ENCODE results near the gene ABCB8. TPM values are rescaled to one million over a fixed set of nuclear protein-coding genes. Genes with fewer than 3 reads are reported as not detected.

The ABCB8 gene
- total RNA-seq, 1 donor from 2014 or later = 40.6 TPM

GRCh38 chr7:151043959-151044358 lies 15.7 kb downstream of the ABCB8 start:
- Histone ChIP-seq H3K4me3 (no peak overlapping the region), H3K4me1 (peaks cover 7% of the 10 kb centered on the region), H3K9me3 (no peaks in the 10 kb centered on the region), H3K27me3 (no peaks in the 10 kb centered on the region), H3K27ac (no peak overlapping the region), H3K36me3 (peaks cover 24% of the 10 kb centered on the region)
- intact Hi-C loops (cut with DNase I) = no loop called here
- TF ChIP-seq, protein P1, sequence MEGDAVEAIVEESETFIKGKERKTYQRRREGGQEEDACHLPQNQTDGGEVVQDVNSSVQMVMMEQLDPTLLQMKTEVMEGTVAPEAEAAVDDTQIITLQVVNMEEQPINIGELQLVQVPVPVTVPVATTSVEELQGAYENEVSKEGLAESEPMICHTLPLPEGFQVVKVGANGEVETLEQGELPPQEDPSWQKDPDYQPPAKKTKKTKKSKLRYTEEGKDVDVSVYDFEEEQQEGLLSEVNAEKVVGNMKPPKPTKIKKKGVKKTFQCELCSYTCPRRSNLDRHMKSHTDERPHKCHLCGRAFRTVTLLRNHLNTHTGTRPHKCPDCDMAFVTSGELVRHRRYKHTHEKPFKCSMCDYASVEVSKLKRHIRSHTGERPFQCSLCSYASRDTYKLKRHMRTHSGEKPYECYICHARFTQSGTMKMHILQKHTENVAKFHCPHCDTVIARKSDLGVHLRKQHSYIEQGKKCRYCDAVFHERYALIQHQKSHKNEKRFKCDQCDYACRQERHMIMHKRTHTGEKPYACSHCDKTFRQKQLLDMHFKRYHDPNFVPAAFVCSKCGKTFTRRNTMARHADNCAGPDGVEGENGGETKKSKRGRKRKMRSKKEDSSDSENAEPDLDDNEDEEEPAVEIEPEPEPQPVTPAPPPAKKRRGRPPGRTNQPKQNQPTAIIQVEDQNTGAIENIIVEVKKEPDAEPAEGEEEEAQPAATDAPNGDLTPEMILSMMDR (IDR thresholded peaks at IDR 0.05) = no peak
- no peak for ATAC-seq
- DNase-seq = no peak

DNA sequence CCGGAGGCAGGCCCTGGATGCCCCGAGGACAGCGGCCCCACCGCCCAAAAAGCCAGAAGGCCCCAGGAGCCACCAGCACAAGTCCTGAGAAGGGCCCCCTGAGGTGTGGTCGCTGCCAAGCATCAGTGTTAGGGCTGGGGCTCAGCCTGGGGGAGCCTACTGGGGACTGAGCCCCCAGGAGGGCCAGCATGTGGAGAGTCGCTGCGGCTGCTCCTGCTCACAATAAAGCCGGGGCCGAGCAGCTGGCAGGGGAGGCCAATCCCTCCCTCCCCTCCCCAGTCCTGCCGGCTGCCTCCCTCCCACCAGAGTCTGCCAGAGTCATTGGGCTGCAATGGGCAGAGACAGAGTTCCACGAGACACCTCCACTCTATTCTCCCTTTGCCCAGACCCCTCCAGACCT lies 17.0 kb downstream of the ABCB8 start:
- intact Hi-C loops (cut with DNase I) = no loop called here
- H3K27me3 ChIP-seq = no peaks in the 10 kb centered on the region
- H3K36me3 ChIP-seq = peaks cover 24% of the 10 kb centered on the region
- no peaks in the 10 kb centered on the region for H3K9me3 ChIP-seq
- H3K27ac ChIP-seq = no peak overlapping the region
- DNase-seq (no peak), ATAC-seq (no peak)
- TF ChIP-seq, protein P1 (IDR thresholded peaks at IDR 0.05) = no peak
- no peak overlapping the region for H3K4me3 ChIP-seq
- H3K4me1 ChIP-seq = no peaks in the 10 kb centered on the region

GRCh38 chr7:151045967-151046366 lies 17.7 kb downstream of the ABCB8 start:
- intact Hi-C loops (cut with DNase I) = no loop called here
- Histone ChIP-seq H3K27me3 (no peaks in the 10 kb centered on the region), H3K9me3 (no peaks in the 10 kb centered on the region), H3K36me3 (peaks cover 24% of the 10 kb centered on the region), H3K4me1 (peaks cover 3% of the 10 kb centered on the region), H3K27ac (no peak overlapping the region), H3K4me3 (no peak overlapping the region)
- TF ChIP-seq, protein P1 (IDR thresholded peaks at IDR 0.05) = no peak
- ATAC-seq (no peak), DNase-seq (no peak)

GRCh38 chr7:151046603-151047573 lies 18.6 kb downstream of the ABCB8 start:
- ATAC-seq (no peak), DNase-seq (no peak)
- intact Hi-C loops (cut with DNase I) = no loop called here
- Histone ChIP-seq H3K4me3 (no peak overlapping the region), H3K27me3 (no peaks in the 10 kb centered on the region), H3K27ac (no peak overlapping the region), H3K36me3 (peaks cover 22% of the 10 kb centered on the region), H3K9me3 (no peaks in the 10 kb centered on the region), H3K4me1 (peaks cover 6% of the 10 kb centered on the region)
- TF ChIP-seq, protein P1 (IDR thresholded peaks at IDR 0.05) = no peak

DNA sequence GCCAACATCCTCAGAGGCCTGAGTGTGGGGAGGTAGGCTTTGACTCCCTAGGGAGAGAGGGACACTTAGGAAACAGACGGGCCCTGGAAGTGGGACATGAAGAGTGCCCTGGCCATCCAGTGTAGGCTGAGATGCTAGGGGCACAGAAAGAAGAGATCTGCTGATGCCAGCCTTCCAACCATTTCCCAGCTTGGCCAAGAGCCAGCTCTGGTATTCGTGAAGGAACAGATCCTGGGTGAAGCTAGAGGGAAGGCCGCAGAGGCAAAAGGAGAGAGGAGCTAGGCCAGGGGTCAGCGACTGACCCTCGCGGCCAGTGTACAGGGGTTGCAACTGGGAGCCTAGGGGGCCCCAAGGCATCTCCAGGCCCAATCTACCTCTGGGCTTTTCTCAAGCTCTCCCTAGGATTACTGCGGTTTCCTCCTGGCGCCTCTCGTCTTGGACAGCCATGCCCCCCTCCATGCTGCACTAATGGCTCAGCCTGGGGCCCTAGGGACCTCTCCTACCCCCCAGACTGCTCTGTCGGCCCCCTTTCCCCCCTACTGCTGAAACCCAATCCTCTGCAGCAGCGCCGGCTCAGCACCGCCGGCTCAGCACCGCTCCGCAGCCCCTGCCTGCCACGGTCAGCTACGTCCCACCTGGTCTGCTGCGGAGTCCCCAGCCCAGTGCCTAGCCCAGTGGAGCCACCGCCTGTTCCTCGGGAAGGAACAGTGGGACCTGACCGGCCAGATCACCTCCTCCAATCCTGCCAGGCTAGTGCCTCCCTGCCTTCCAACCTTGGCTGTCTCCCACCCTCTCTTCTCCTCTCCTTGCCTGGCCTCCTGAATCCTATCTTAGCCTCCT lies 19.9 kb downstream of the ABCB8 start, which contains the start of gene ASIC3:
ASIC3 (plus strand) TSS at position 556 of the 840 bp plus-strand sequence. CDS start 355 bp downstream, outside the sequence.
- H3K27ac ChIP-seq = no peak within 1 kb of the TSS
- H3K27me3 ChIP-seq = no peaks in the 10 kb centered on the region
- no peak within 1 kb of the TSS for H3K4me3 ChIP-seq
- intact Hi-C loops (cut with DNase I) = no loop called here
- H3K36me3 ChIP-seq = peaks cover 15% of the 10 kb centered on the region
- H3K9me3 ChIP-seq = no peaks in the 10 kb centered on the region
- no peak for ATAC-seq
- no peak for DNase-seq
- H3K4me1 ChIP-seq = peaks cover 6% of the 10 kb centered on the region
- TF ChIP-seq, protein P1 (IDR thresholded peaks at IDR 0.05) = no peak
